ENCODE measurements around the gene C1orf167.

C1orf167 gene

DNA sequence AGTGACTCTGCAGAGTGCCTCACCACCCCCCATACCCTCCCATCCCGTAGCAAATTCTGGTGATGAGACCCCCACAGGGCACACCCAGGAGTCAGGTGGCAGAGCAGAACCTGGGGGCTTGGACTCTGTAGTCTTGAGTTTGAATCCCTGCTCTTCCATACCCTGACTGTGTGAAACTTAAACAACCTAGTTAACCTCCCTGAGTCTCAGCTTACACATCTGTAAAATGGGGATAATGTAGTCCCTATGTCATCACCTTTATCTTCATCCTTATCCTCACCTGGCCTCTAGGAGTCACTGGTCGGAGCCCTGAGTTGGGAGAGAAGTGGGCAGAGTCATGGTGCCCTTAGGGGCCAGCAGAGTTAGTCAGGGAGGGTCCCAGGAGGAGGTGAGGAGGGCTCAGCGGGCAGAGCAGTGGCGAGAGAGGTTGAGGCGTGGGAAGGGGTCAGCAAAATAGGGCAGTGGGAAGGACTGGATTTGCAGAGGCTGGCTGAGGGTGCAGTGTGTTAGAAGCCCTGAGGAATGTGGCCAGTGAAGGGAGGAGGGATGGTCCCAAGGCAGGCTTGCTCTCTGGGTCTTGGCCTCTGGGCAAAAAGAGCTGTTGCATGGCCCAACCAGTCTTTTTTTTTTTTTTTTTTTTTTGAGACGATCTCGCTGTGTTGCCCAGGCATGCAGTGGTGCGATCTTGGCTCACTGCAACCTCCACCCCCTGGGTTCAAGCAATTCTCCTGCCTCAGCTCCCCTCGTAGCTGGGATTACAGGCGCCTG, 18.6 kb downstream of the C1orf167 start:
- TF ChIP-seq, protein P1, sequence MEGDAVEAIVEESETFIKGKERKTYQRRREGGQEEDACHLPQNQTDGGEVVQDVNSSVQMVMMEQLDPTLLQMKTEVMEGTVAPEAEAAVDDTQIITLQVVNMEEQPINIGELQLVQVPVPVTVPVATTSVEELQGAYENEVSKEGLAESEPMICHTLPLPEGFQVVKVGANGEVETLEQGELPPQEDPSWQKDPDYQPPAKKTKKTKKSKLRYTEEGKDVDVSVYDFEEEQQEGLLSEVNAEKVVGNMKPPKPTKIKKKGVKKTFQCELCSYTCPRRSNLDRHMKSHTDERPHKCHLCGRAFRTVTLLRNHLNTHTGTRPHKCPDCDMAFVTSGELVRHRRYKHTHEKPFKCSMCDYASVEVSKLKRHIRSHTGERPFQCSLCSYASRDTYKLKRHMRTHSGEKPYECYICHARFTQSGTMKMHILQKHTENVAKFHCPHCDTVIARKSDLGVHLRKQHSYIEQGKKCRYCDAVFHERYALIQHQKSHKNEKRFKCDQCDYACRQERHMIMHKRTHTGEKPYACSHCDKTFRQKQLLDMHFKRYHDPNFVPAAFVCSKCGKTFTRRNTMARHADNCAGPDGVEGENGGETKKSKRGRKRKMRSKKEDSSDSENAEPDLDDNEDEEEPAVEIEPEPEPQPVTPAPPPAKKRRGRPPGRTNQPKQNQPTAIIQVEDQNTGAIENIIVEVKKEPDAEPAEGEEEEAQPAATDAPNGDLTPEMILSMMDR (IDR thresholded peaks at IDR 0.05; ENCODE audit: insufficient read depth, low read length, missing control alignments), result no peak
- ChIA-PET CTCF (no interaction called here), POLR2A (no interaction called here)
- DNase-seq (ENCODE audit: low read depth, low spot score), result no peak
- no peak overlapping the region for H3K4me3 ChIP-seq (ENCODE audit: low read depth, low read length)

DNA sequence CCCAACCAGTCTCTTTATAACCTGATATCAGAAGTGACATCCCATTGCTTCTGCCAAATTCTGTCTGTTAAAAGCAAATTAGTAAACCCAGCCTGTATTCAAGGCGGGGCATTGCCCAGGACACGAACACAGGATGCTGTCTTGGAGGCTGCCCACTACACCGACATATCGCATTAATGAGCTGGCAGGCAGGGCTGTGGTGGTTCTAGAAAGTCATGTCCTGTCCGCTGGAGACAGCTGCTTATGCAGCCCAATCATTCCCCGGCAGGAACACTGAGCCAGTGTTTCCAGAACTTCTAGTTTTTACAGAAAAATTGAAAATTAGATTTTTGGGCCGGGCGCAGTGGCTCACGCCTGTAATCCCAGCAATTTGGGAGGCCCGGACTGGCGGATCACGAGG, 19.3 kb downstream of the C1orf167 start:
- POLR2A ChIA-PET, result no interaction called here
- CTCF ChIA-PET, result no interaction called here
- DNase-seq (ENCODE audit: low read depth, low spot score), result no peak

DNA sequence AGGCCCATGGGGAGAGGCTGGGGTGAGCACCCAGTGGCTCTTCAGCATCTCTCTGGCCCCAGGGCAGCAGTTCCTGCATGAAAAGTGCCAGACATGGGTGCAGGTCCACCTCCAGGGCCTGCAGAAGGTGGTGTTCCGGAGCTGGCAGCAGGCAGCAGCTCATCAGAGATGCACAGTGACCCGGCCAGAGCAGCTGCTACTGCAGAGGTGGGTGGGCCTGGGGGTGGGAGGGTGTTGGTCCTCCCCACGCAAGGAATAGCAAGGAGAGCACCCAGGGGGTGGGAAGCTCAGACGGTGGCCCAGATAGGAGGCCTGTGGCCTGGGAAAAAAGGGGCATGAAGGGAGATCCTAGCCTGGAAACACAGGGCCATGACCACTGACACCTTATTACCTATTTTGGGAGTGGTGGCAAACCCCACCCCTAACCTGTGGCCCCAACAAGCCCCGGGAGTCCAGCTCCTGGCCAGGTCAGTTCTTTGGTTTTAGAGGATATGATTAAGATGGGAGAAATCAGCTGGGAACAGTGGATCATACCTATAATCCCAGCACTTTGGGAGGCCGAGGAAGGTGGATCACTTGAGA, 20.2 kb downstream of the C1orf167 start:
- TF ChIP-seq, protein P1 (IDR thresholded peaks at IDR 0.05; ENCODE audit: insufficient read depth, low read length, missing control alignments), result no peak
- DNase-seq (ENCODE audit: low read depth, low spot score), result no peak
- CTCF ChIA-PET, result interaction anchor here (0.8 to 1.5 kb wide), 3 partner anchors 10 to 19 kb away, joined by 3 read pairs; no protein-coding TSS in a partner anchor
- POLR2A ChIA-PET, result interaction anchor here (0.7 kb wide), 1 partner anchor 667 kb away, joined by 9 read pairs; no protein-coding TSS in a partner anchor
- H3K4me3 ChIP-seq (ENCODE audit: low read depth, low read length), result no peak overlapping the region

More for the DNA sequence above, 19.3 kb downstream of the C1orf167 start:
- H3K4me3 ChIP-seq (ENCODE audit: low read depth, low read length), result no peak overlapping the region
- TF ChIP-seq, protein P1 (IDR thresholded peaks at IDR 0.05; ENCODE audit: insufficient read depth, low read length, missing control alignments), result no peak

DNA sequence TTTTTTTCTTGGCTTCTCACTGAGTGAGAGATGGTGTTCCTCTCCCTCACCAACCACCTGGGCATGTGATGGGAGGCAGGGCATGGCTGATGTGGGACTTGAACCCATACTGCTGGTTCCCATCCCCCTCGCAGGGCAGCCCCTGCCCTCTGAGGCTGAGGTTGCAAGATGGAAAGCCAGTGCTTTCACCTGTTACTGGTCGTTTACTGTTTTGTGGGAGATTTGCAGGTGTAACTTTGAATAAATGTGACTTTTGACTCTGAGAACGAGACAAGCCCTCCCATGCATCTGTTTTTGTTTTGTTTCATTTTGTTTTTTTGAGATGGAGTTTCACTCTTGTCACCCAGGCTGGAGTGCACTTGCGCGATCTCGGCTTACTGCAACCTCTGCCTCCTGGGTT, 21.6 kb downstream of the C1orf167 start:
- TF ChIP-seq, protein P1 (IDR thresholded peaks at IDR 0.05; ENCODE audit: insufficient read depth, low read length, missing control alignments), result no peak
- no peak for DNase-seq (ENCODE audit: low read depth, low spot score)
- ChIA-PET CTCF (no interaction called here), POLR2A (no interaction called here)
- no peak overlapping the region for H3K4me3 ChIP-seq (ENCODE audit: low read depth, low read length)

DNA sequence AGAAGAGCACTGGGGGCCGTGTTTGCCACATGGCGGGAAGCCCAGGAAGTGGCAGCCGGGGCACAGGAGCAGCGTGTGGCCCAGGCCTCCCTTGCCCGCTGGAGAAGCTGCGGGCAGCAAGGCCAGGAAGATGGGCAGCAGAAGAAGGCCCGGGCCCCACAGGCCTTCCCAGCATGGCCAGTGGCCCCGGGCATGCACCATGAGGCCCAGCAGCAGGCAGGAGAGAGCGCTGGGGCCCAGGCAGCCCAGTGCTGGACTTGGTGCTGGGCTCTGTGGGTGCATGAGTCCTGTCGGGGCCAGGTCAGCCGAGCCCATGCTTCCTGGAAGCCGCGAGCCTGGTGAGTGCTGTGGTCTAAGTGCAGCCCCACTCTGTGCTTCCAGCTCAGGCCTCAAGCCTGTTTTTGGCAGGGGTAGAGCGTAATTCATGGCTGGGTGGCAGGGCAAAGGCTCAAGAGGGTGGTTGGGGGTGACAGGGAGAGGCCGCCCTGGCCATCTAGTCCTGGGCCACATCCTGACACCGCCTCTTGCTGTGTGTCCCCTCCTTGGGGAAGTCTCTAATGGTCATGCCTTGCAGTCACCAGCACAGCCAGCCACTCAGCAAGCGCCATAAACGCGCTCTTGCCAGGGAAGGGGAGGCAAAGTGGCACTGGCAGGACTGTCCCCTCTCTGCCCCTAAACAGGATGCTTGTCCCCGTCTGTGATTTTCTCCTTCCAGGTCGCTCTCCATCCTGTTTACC, 22.4 kb downstream of the C1orf167 start:
- TF ChIP-seq, protein P1 (IDR thresholded peaks at IDR 0.05; ENCODE audit: insufficient read depth, low read length, missing control alignments), result no peak
- no peak for DNase-seq (ENCODE audit: low read depth, low spot score)
- no peak overlapping the region; the same call in 1 of the 2 replicates for H3K4me3 ChIP-seq (ENCODE audit: low read depth, low read length)
- ChIA-PET CTCF (interaction anchor here (1.2 to 2.2 kb wide), 7 partner anchors 9 to 47 kb away, joined by 4 to 18 read pairs (median 5); no protein-coding TSS in a partner anchor), POLR2A (no interaction called here)

Data from AG04449 (cell line).